ENCODE measurements around the gene SH3YL1. TPM values are rescaled to one million over a fixed set of nuclear protein-coding genes. Genes with fewer than 3 reads are reported as not detected.

The SH3YL1 gene
- total RNA-seq, 1 donor from 2014 or later, result 55.5 TPM

- Mint-ChIP-seq H3K4me1 (ENCODE audit: unreplicated experiment) (peaks cover 33% of the 10 kb centered on the region), H3K9me3 (ENCODE audit: unreplicated experiment) (no peaks in the 10 kb centered on the region), H3K4me3 (ENCODE audit: unreplicated experiment) (no peak overlapping the region), H3K27me3 (ENCODE audit: unreplicated experiment) (no peaks in the 10 kb centered on the region), H3K36me3 (ENCODE audit: unreplicated experiment) (peaks cover 8% of the 10 kb centered on the region), H3K27ac (ENCODE audit: unreplicated experiment) (no peak overlapping the region)
- TF ChIP-seq CTCF (IDR thresholded peaks at IDR 0.05), result no peak
- DNase-seq (ENCODE audit: extremely low spot score, unreplicated experiment), result no peak
Measured at GRCh38 chr2:269356-270030, 5.7 kb upstream of the SH3YL1 start.

GRCh38 chr2:268323-268722, 4.5 kb upstream of the SH3YL1 start:
- no peak for DNase-seq (ENCODE audit: extremely low spot score, unreplicated experiment)
- peaks cover 36% of the 10 kb centered on the region for H3K4me1 Mint-ChIP-seq (ENCODE audit: unreplicated experiment)
- H3K36me3 Mint-ChIP-seq (ENCODE audit: unreplicated experiment), result peaks cover 8% of the 10 kb centered on the region
- no peaks in the 10 kb centered on the region for H3K9me3 Mint-ChIP-seq (ENCODE audit: unreplicated experiment)
- no peak overlapping the region for H3K4me3 Mint-ChIP-seq (ENCODE audit: unreplicated experiment)
- no peak for TF ChIP-seq CTCF (IDR thresholded peaks at IDR 0.05)
- H3K27ac Mint-ChIP-seq (ENCODE audit: unreplicated experiment), result no peak overlapping the region
- no peaks in the 10 kb centered on the region for H3K27me3 Mint-ChIP-seq (ENCODE audit: unreplicated experiment)

- peak; percentile 98 for DNase-seq (ENCODE audit: extremely low spot score, unreplicated experiment)
- Mint-ChIP-seq H3K4me1 (ENCODE audit: unreplicated experiment) (peaks cover 33% of the 10 kb centered on the region), H3K36me3 (ENCODE audit: unreplicated experiment) (peaks cover 21% of the 10 kb centered on the region), H3K27ac (ENCODE audit: unreplicated experiment) (peak within 1 kb of the TSS; percentile 95), H3K4me3 (ENCODE audit: unreplicated experiment) (peak within 1 kb of the TSS; percentile 88), H3K9me3 (ENCODE audit: unreplicated experiment) (no peaks in the 10 kb centered on the region), H3K27me3 (ENCODE audit: unreplicated experiment) (no peaks in the 10 kb centered on the region)
- no peak for TF ChIP-seq CTCF (IDR thresholded peaks at IDR 0.05)
Measured at GRCh38 chr2:264493-265468, 949 bp upstream of the SH3YL1 start, which contains the start of gene ACP1. Gene ACP1 (plus strand): TSS chr2:264947. CDS start chr2:264965, 18 bp downstream.

GRCh38 chr2:263022-263738, 652 bp downstream of the SH3YL1 start:
- H3K36me3 Mint-ChIP-seq (ENCODE audit: unreplicated experiment), result peaks cover 32% of the 10 kb centered on the region
- no peak for TF ChIP-seq CTCF (IDR thresholded peaks at IDR 0.05)
- peaks cover 10% of the 10 kb centered on the region for H3K9me3 Mint-ChIP-seq (ENCODE audit: unreplicated experiment)
- H3K27me3 Mint-ChIP-seq (ENCODE audit: unreplicated experiment), result no peaks in the 10 kb centered on the region
- DNase-seq (ENCODE audit: extremely low spot score, unreplicated experiment), result no peak
- H3K4me1 Mint-ChIP-seq (ENCODE audit: unreplicated experiment), result peaks cover 29% of the 10 kb centered on the region
- no peak overlapping the region for H3K27ac Mint-ChIP-seq (ENCODE audit: unreplicated experiment)
- H3K4me3 Mint-ChIP-seq (ENCODE audit: unreplicated experiment), result peak overlapping the region; percentile 88
